PC-9 (cell line): ENCODE results near the gene ZNF765. TPM values are rescaled to one million over a fixed set of nuclear protein-coding genes. Genes with fewer than 3 reads are reported as not detected.
"Not testable (repeated sequence)": the region's sequence is repeated elsewhere in the genome, so short reads cannot be mapped to it uniquely, and the experiment has no call there.

Experiments
- BruUV-seq: library from RNA; stranded (reverse); fragments of 400-500 nt; replicated peaks from 2 replicates; lab custom pipeline; 2021; lab: Mats Ljungman, UMichigan
- CTCF ChIA-PET: fragments of 300-600 bp; sonication (Branson Sonifier 250); formaldehyde crosslinking; loops from one replicate; lab custom pipeline; 2022; ENCODE audit warnings: antibody characterized with exemption; lab: Charles Lee
- POLR2A ChIA-PET: fragments of 300-600 bp; sonication (Branson Sonifier 250); formaldehyde crosslinking; loops from one replicate; lab custom pipeline; 2022; ENCODE audit warnings: antibody characterized with exemption; ENCODE audit not compliant: unreplicated experiment; lab: Charles Lee
- DNase-seq, 2 experiments: peaks; one replicate each; pipeline versions ENCODE4 v3.0.0 to v3.0.0-alpha.2; 2015 to 2022; ENCODE audit warnings: mixed read lengths in 1 of 2
- H2AFZ ChIP-seq: fragments of 200-600 bp; sonication (generic); 2 replicates; pipeline ENCODE4 v1.8.1; 2017; ENCODE audit warnings: antibody characterized with exemption
- H3F3A ChIP-seq: fragments of 200-600 bp; sonication (generic); 2 replicates; pipeline ENCODE4 v1.8.1; 2017; ENCODE audit warnings: antibody characterized with exemption, mild to moderate bottlenecking, low read depth; ENCODE audit not compliant: insufficient read depth
- H3K27ac ChIP-seq: fragments of 200-600 bp; sonication (generic); 2 replicates; pipeline ENCODE4 v1.6.1; 2016; ENCODE audit warnings: mixed run types
- H3K27me3 ChIP-seq: fragments of 200-600 bp; sonication (generic); 2 replicates; pipeline ENCODE4 v1.6.1; 2016; ENCODE audit warnings: low read depth, mixed run types; ENCODE audit not compliant: insufficient read depth
- H3K36me3 ChIP-seq: fragments of 200-600 bp; sonication (generic); 2 replicates; pipeline ENCODE4 v1.6.1; 2016; ENCODE audit warnings: low read depth, mixed run types
- H3K4me1 ChIP-seq: fragments of 200-600 bp; sonication (generic); replicated peaks from 2 replicates; pipeline ENCODE4 v1.6.1; 2016; ENCODE audit warnings: mixed run types; ENCODE audit not compliant: insufficient read depth
- H3K4me2 ChIP-seq: fragments of 200-600 bp; sonication (generic); 2 replicates; pipeline ENCODE4 v1.6.1; 2017; ENCODE audit warnings: mixed run types
- H3K4me3 ChIP-seq: fragments of 200-600 bp; sonication (generic); 2 replicates; pipeline ENCODE4 v1.6.1; 2016; ENCODE audit warnings: mixed run types
- H3K79me2 ChIP-seq: fragments of 200-600 bp; sonication (generic); 2 replicates; pipeline ENCODE4 v1.6.1; 2017; ENCODE audit warnings: low read depth, mixed run types
- H3K9me2 ChIP-seq: fragments of 200-600 bp; sonication (generic); 2 replicates; pipeline ENCODE4 v1.8.1; 2017; ENCODE audit warnings: mild to moderate bottlenecking; ENCODE audit not compliant: insufficient read depth
- H3K9me3 ChIP-seq: fragments of 200-600 bp; sonication (generic); 2 replicates; pipeline ENCODE4 v1.8.1; 2016; ENCODE audit warnings: low read depth; ENCODE audit not compliant: insufficient read depth
- H4K20me1 ChIP-seq: fragments of 200-600 bp; sonication (generic); 2 replicates; pipeline ENCODE4 v1.8.1; 2017; ENCODE audit not compliant: insufficient read depth
- EZH2 ChIP-seq: fragments of 200-600 bp; sonication (generic); IDR thresholded peaks from 2 replicates; pipeline ENCODE4 v1.8.0; 2017; ENCODE audit warnings: antibody characterized with exemption, low read depth
- intact Hi-C: fragments of 100-400 bp; cut with micrococcal nuclease; formaldehyde crosslinking; loops from one replicate; pipeline ENCODE4 v1.10.0; 2022; ENCODE audit not compliant: unreplicated experiment
- total RNA-seq: library from RNA; stranded (reverse); gene quantifications from 2 replicates; pipeline ENCODE4 v1.2.3, GENCODE V29; 2021
- TF ChIP-seq, protein P1 (sequence below): fragments of 200-600 bp; sonication (generic); conservative IDR thresholded peaks from 2 replicates; pipeline ENCODE4 v1.6.1; 2017; ENCODE audit warnings: mixed run types, antibody characterized with exemption, mild to moderate bottlenecking, moderate library complexity

ZNF765 gene
- total RNA-seq, 1 experiment from 2014 or later, result 12.5 TPM

DNA sequence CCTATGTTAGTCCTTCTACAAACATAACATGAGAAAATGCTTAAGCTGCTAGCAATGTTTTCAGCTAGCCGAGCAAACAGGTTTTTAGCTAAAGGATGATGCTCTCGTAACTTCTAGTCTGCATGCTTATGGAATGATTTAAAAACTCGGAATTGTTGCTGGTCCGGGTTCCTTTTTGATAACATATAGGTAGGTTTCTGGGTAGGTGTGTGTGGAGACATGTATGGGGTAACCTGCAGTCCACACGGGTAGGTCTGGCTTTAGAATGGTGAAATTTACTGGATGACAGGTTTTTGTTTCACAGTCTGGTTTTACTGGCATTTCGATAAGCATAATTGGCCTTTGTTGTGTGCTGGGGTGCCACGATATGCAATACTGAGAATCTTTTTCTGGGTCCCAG, 77.0 kb downstream of the ZNF765 start:
- Histone ChIP-seq H3K79me2 (no peaks in the 10 kb centered on the region), H3K27ac (no peak overlapping the region), H3K9me2 (no peaks in the 10 kb centered on the region), H3K4me1 (no peaks in the 10 kb centered on the region), H3K9me3 (peaks cover 19% of the 10 kb centered on the region), H3K4me3 (no peak overlapping the region), H3K4me2 (no peak overlapping the region), H2AFZ (no peak overlapping the region), H3F3A (no peaks in the 10 kb centered on the region), H3K27me3 (no peaks in the 10 kb centered on the region), H3K36me3 (peaks cover 7% of the 10 kb centered on the region; the same call in 1 of the 2 replicates), H4K20me1 (no peaks in the 10 kb centered on the region)
- DNase-seq, result no peak
- intact Hi-C loops, result no loop called here
- TF ChIP-seq, protein P1, sequence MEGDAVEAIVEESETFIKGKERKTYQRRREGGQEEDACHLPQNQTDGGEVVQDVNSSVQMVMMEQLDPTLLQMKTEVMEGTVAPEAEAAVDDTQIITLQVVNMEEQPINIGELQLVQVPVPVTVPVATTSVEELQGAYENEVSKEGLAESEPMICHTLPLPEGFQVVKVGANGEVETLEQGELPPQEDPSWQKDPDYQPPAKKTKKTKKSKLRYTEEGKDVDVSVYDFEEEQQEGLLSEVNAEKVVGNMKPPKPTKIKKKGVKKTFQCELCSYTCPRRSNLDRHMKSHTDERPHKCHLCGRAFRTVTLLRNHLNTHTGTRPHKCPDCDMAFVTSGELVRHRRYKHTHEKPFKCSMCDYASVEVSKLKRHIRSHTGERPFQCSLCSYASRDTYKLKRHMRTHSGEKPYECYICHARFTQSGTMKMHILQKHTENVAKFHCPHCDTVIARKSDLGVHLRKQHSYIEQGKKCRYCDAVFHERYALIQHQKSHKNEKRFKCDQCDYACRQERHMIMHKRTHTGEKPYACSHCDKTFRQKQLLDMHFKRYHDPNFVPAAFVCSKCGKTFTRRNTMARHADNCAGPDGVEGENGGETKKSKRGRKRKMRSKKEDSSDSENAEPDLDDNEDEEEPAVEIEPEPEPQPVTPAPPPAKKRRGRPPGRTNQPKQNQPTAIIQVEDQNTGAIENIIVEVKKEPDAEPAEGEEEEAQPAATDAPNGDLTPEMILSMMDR, result no peak
- TF ChIP-seq EZH2, result no peak
- BruUV-seq, result no TSS peak
- POLR2A ChIA-PET, result no interaction called here
- CTCF ChIA-PET, result no interaction called here

DNA sequence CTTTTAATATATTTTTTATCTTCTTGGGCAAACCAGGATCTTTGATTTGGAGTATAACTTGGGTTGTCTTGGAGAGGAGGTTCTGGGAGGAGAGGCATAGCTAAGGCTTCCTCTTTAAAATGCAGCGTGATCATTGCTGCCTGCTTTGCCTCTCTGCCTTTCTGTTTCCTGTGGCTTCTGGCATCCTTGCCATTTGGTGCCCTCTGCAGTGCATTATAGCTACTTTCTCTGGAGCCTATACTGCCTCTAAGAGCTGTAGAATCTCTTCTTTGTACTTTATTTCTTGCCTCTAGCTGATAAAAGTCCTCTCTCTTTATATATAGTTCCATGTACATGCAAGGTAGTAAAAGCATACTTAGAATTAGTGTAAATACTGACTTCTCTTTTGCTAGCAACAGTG, 79.9 kb downstream of the ZNF765 start:
- H3K27me3 ChIP-seq, H3K27ac ChIP-seq, POLR2A ChIA-PET, H3F3A ChIP-seq, DNase-seq, H3K4me2 ChIP-seq, H3K4me3 ChIP-seq, BruUV-seq, H3K9me2 ChIP-seq, H3K4me1 ChIP-seq, CTCF ChIA-PET, H2AFZ ChIP-seq, H4K20me1 ChIP-seq, H3K79me2 ChIP-seq: not testable (repeated sequence)
- peaks cover 20% of the 10 kb centered on the region for H3K36me3 ChIP-seq
- H3K9me3 ChIP-seq, result peaks cover 37% of the 10 kb centered on the region
- intact Hi-C loops, result loop anchor here (5.0 kb wide), 1 partner anchor 38 kb away; no protein-coding TSS in a partner anchor

DNA sequence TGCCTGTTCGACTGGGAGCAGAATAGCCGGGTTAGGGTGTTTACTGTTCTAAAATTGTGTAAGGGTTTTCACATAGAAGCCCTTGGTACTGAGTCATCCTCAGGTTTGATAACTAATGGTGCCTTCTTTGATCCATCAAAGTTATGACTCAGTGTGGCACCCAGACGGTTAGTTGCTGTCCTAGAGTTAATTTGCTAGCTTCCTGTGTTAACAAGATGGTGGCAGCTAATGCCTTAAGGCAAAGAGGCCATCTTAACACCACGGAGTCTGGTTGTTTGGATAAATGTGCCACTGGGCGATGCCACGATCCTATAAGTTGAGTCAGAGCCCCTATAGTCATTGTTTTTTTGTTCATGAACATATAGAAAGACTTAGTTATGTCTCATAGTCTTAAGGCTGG, 80.5 kb downstream of the ZNF765 start:
- H3K4me1 ChIP-seq, H3F3A ChIP-seq, H3K9me2 ChIP-seq, H3K27me3 ChIP-seq, H3K4me2 ChIP-seq, CTCF ChIA-PET, H3K27ac ChIP-seq, BruUV-seq, DNase-seq, H3K79me2 ChIP-seq, H3K4me3 ChIP-seq, H2AFZ ChIP-seq, POLR2A ChIA-PET, H4K20me1 ChIP-seq: not testable (repeated sequence)
- intact Hi-C loops, result loop anchor here (5.0 kb wide), 1 partner anchor 38 kb away; no protein-coding TSS in a partner anchor
- H3K9me3 ChIP-seq, result peaks cover 39% of the 10 kb centered on the region
- peaks cover 21% of the 10 kb centered on the region for H3K36me3 ChIP-seq

Other genes with a start within 250 kb of the ZNF765 start
- gene ZNF347, start 236.1 kb upstream of the ZNF765 start, total RNA-seq, result 13.6 and 15.3 TPM in 2 replicates
- 6.8 and 11.2 TPM in 2 replicates for gene ZNF665, start 201.8 kb upstream of the ZNF765 start, total RNA-seq
- gene ZNF677, start 140.3 kb upstream of the ZNF765 start, total RNA-seq, result 10.2 and 14.5 TPM in 2 replicates
- not detected in 2 replicates for gene VN1R2, start 136.9 kb upstream of the ZNF765 start, total RNA-seq
- gene VN1R4, start 127.4 kb upstream of the ZNF765 start, total RNA-seq, result not detected in 2 replicates
- 8.2 and 8.6 TPM in 2 replicates for gene ZNF845, start 61.4 kb upstream of the ZNF765 start, total RNA-seq
- 19.7 and 21.8 TPM in 2 replicates for gene ZNF525, start 29.4 kb upstream of the ZNF765 start, total RNA-seq
- 15.6 and 16.4 TPM in 2 replicates for gene ZNF761, start 36.8 kb downstream of the ZNF765 start, total RNA-seq
- 6.1 and 6.3 TPM in 2 replicates for gene ZNF813, start 72.6 kb downstream of the ZNF765 start, total RNA-seq
- 39.2 and 51.6 TPM in 2 replicates for gene ZNF331, start 143.0 kb downstream of the ZNF765 start, total RNA-seq
- gene DPRX, start 236.8 kb downstream of the ZNF765 start, total RNA-seq, result not detected in 2 replicates